HEK293T (cell line): Measurements from ENCODE around the gene IFT81.

ENCODE experiments used
- BHLHE40 ChIP-seq: fragments of 450-650 bp; IDR thresholded peaks from 2 replicates; pipeline ENCODE4 v1.6.1; 2016; ENCODE audit warnings: mild to moderate bottlenecking, moderate library complexity, borderline replicate concordance
- FOXA1 ChIP-seq: fragments of 450-650 bp; IDR thresholded peaks from 2 replicates; pipeline ENCODE4 v1.6.1; 2016; ENCODE audit warnings: mild to moderate bottlenecking
- FOXM1 ChIP-seq: fragments of 450-650 bp; IDR thresholded peaks from 2 replicates; pipeline ENCODE4 v1.6.1; 2017; ENCODE audit warnings: mild to moderate bottlenecking, borderline replicate concordance
- HDGF ChIP-seq: fragments of 450-650 bp; IDR thresholded peaks from 2 replicates; pipeline ENCODE4 v1.6.1; 2017; ENCODE audit warnings: antibody characterized with exemption, borderline replicate concordance
- L3MBTL2 ChIP-seq: fragments of 450-650 bp; conservative IDR thresholded peaks from 2 replicates; pipeline ENCODE4 v1.6.1; 2016; ENCODE audit warnings: mild to moderate bottlenecking
- NFRKB ChIP-seq: fragments of 450-650 bp; IDR thresholded peaks from 2 replicates; pipeline ENCODE4 v1.6.1; 2016; ENCODE audit warnings: mild to moderate bottlenecking, moderate library complexity
- SP1 ChIP-seq: fragments of 450-650 bp; IDR thresholded peaks from 2 replicates; pipeline ENCODE4 v1.6.1; 2017
- SUZ12 ChIP-seq: fragments of 450-650 bp; IDR thresholded peaks from 2 replicates; pipeline ENCODE4 v1.6.1; 2016; ENCODE audit warnings: mild to moderate bottlenecking
- ZNF384 ChIP-seq: fragments of 450-650 bp; IDR thresholded peaks from 2 replicates; pipeline ENCODE4 v1.6.1; 2016

DNA sequence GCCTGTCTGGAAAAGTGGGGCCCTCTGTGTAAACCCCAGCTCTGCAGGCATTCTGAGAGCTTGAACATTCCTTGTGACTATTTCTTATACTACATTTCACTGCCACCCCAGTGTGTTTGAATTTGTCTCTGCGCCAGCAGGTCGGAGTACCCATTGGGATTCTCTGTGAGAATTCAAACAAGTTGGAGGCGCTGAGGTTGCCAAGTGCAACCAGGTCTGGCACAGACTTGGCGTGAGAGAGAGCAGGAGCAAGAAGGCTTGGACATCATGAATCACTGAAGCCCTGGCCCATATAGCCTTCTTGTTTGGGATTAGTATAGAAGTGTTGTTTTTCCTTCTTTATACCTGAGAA is 123.9 kb downstream of the IFT81 start:
- TF ChIP-seq BHLHE40 = no peak
- TF ChIP-seq SUZ12 = no peak
- TF ChIP-seq L3MBTL2 = no peak
- TF ChIP-seq ZNF384 = no peak
- TF ChIP-seq FOXA1 = no peak
- TF ChIP-seq HDGF = no peak
- TF ChIP-seq FOXM1 = no peak
- no peak for TF ChIP-seq SP1
- no peak for TF ChIP-seq NFRKB
